Smooth muscle cell (in vitro differentiated cells): ENCODE results near the gene SKI. TPM values are rescaled to one million over a fixed set of nuclear protein-coding genes. Genes with fewer than 3 reads are reported as not detected.

Experiments
- DNase-seq: peaks from one replicate; lab custom pipeline; 2025; ENCODE audit not compliant: unreplicated experiment; lab: John Stamatoyannopoulos, UW
- H2AFZ ChIP-seq: fragments of 200-600 bp; sonication (generic); 2 replicates; pipeline ENCODE4 v1.6.0; 2016; ENCODE audit warnings: antibody characterized with exemption, low read depth, mild to moderate bottlenecking
- H3F3A ChIP-seq: fragments of 200-600 bp; sonication (generic); 2 replicates; pipeline ENCODE4 v1.6.0; 2017; ENCODE audit warnings: antibody characterized with exemption, low read depth
- H3K27ac ChIP-seq: fragments of 200-600 bp; sonication (generic); 2 replicates; pipeline ENCODE4 v1.5.1; 2016; ENCODE audit warnings: low read depth, mild to moderate bottlenecking
- H3K27me3 ChIP-seq: fragments of 200-600 bp; sonication (generic); 2 replicates; pipeline ENCODE4 v1.6.1; 2016; ENCODE audit warnings: low read depth, mild to moderate bottlenecking
- H3K36me3 ChIP-seq: fragments of 200-600 bp; sonication (generic); 2 replicates; pipeline ENCODE4 v1.5.1; 2016; ENCODE audit warnings: low read depth
- H3K4me1 ChIP-seq: fragments of 200-600 bp; sonication (generic); 2 replicates; pipeline ENCODE4 v1.5.1; 2016; ENCODE audit warnings: low read depth
- H3K4me2 ChIP-seq: fragments of 200-600 bp; sonication (generic); 2 replicates; pipeline ENCODE4 v1.6.0; 2016; ENCODE audit warnings: mild to moderate bottlenecking
- H3K4me3 ChIP-seq: fragments of 200-600 bp; sonication (generic); 2 replicates; pipeline ENCODE4 v1.5.1; 2016; ENCODE audit warnings: mild to moderate bottlenecking
- H3K79me2 ChIP-seq: fragments of 200-600 bp; sonication (generic); 2 replicates; pipeline ENCODE4 v1.6.0; 2016; ENCODE audit warnings: low read depth, mild to moderate bottlenecking
- H3K9ac ChIP-seq: fragments of 200-600 bp; sonication (generic); 2 replicates; pipeline ENCODE4 v1.6.0; 2016; ENCODE audit warnings: low read depth
- H3K9me3 ChIP-seq: fragments of 200-600 bp; sonication (generic); replicated peaks from 2 replicates; pipeline ENCODE4 v1.5.1; 2016; ENCODE audit warnings: low read depth
- H4K20me1 ChIP-seq: fragments of 200-600 bp; sonication (generic); 2 replicates; pipeline ENCODE4 v1.6.0; 2016; ENCODE audit warnings: low read depth
- WGBS: methylation state at CpG from one replicate; pipeline ENCODE4 v1.1.7; 2016; ENCODE audit warnings: low lambda C conversion rate; 5-methylcytosine and 5-hydroxymethylcytosine counted together
- polyA plus RNA-seq: library from polyadenylated mRNA; unstranded; fragments of >200 nt; fragmentation: Nextera tagmentation; extraction: Ambion mirVana; gene quantifications from 2 replicates; pipeline ENCODE4 v1.2.1, GENCODE V29; 2016
- total RNA-seq: library from RNA; depleted of rRNA; stranded (reverse); fragments of >200 nt; gene quantifications from 2 replicates; pipeline ENCODE4 v1.2.3, GENCODE V29; 2014
- TF ChIP-seq, protein P1 (sequence below): fragments of 200-600 bp; sonication (generic); IDR thresholded peaks from 2 replicates; pipeline ENCODE4 v1.5.1; 2017; ENCODE audit warnings: borderline replicate concordance, mild to moderate bottlenecking, antibody characterized with exemption; ENCODE audit not compliant: insufficient read depth, poor library complexity, severe bottlenecking

SKI gene
- total and polyA plus RNA-seq, 2 experiments from 2014 or later = 4.2 to 19.6 TPM

DNA sequence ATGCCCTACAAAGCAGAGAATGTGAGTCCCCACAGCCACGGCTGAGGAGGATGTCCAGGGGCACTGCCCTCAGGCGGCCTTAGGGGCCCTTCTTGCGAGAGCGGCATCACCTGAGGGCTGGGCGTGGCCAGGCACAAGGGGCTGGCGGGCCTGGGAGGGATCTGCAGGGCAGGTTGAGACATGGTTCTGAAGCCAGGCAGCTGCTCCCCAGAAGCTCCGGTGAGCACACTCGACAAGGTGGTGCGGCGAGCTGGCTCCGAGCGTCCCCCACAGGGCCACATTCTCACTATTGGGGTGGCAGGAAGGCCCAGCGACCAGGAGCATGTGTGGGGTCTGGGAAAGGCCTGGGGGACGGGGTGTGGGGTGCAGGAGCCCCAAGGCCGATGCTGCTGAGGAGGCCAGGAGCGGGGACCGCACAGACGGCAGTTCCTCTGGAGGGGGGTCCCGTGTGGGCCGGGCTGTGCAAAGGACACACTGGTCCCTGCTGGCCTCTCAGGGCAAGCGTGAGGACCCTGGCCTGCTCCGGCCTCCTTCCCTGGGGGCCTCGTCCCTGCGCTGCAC lies 116.1 kb downstream of the SKI start:
- Histone ChIP-seq H3K79me2 (no peaks in the 10 kb centered on the region), H3K9ac (no peak overlapping the region), H3K4me1 (peaks cover 5% of the 10 kb centered on the region), H2AFZ (no peak overlapping the region), H3K4me2 (no peak overlapping the region), H3K27me3 (no peaks in the 10 kb centered on the region), H4K20me1 (no peaks in the 10 kb centered on the region), H3F3A (no peaks in the 10 kb centered on the region), H3K9me3 (no peaks in the 10 kb centered on the region), H3K27ac (no peak overlapping the region), H3K36me3 (no peaks in the 10 kb centered on the region), H3K4me3 (no peak overlapping the region)
- TF ChIP-seq, protein P1, sequence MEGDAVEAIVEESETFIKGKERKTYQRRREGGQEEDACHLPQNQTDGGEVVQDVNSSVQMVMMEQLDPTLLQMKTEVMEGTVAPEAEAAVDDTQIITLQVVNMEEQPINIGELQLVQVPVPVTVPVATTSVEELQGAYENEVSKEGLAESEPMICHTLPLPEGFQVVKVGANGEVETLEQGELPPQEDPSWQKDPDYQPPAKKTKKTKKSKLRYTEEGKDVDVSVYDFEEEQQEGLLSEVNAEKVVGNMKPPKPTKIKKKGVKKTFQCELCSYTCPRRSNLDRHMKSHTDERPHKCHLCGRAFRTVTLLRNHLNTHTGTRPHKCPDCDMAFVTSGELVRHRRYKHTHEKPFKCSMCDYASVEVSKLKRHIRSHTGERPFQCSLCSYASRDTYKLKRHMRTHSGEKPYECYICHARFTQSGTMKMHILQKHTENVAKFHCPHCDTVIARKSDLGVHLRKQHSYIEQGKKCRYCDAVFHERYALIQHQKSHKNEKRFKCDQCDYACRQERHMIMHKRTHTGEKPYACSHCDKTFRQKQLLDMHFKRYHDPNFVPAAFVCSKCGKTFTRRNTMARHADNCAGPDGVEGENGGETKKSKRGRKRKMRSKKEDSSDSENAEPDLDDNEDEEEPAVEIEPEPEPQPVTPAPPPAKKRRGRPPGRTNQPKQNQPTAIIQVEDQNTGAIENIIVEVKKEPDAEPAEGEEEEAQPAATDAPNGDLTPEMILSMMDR = no peak
- DNase-seq = no peak
- WGBS = 91% methylated on average over 24 of the region's 24 CpGs

DNA sequence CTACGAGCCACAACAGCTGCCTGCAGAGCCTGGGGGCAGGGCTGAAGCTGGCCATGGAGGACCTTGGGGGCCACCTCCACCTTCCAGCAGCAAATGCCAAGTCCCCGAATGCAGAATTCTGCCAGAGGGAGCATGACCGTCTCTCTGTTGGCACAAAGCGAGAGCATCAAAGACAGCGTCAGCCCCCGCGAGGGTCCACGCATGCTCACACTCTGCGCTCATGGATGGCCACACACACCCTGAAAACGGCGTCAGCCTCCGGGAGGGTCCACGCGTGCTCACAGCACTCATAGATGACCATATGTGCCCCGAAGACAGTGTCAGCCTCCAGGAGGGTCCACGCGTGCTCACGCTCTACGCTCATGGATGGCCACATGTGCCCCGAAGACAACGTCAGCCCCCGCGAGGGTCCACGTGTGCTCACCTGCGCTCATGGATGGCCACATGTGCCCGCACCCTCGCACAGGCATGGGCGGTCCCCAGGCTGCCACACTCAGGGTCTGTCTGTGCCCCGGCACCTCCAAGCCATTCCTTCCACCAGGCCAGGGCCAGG lies 116.7 kb downstream of the SKI start:
- H3K9ac ChIP-seq = no peak overlapping the region
- 96% methylated on average over 29 of the region's 29 CpGs for WGBS
- no peak overlapping the region for H3K27ac ChIP-seq
- H3K9me3 ChIP-seq = no peaks in the 10 kb centered on the region
- H4K20me1 ChIP-seq = no peaks in the 10 kb centered on the region
- no peak overlapping the region for H3K4me3 ChIP-seq
- no peak overlapping the region for H3K4me2 ChIP-seq
- DNase-seq = no peak
- H3F3A ChIP-seq = no peaks in the 10 kb centered on the region
- no peaks in the 10 kb centered on the region for H3K27me3 ChIP-seq
- TF ChIP-seq, protein P1 = no peak
- peaks cover 10% of the 10 kb centered on the region for H3K4me1 ChIP-seq
- no peak overlapping the region for H2AFZ ChIP-seq
- no peaks in the 10 kb centered on the region for H3K79me2 ChIP-seq
- no peaks in the 10 kb centered on the region for H3K36me3 ChIP-seq

DNA sequence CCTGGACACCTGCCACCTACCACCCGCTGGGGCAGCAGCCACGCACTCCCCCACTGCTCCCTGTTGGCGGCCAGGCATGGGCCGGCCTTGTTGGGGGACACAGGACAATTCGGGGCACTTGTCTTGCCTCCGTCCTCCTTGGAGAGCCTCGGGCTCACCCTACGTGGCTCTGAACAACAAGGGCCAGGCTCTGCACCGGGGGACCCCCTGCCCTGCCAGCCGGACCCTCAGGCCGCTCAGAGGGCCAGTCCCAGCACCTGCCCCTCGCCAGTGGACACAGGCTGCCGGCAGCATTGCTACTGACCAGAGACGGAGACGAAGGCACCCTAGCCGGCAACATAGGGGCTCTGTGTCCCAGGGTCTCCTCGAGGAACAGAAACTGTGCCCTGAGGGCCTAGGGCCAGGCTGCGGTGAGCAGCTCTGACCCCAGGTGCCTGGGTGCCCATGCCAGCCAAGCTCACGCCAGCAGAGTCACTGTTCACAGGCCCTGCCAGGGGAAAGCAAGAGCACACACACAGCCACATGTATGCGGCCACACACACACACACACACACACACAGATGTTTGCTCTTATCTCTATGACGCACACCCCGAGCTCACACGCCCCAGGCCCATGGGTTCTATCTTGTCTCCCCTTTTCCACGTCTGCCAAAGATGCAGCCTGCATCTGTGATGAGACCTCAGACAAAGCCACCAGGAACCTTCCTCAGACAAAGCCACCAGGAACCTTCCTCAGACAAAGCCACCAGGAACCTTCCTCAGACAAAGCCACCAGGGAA lies 117.4 kb downstream of the SKI start:
- H3K4me2 ChIP-seq = no peak overlapping the region
- no peak overlapping the region for H3K27ac ChIP-seq
- H3K4me1 ChIP-seq = peaks cover 15% of the 10 kb centered on the region
- WGBS = 93% methylated on average over 24 of the region's 24 CpGs
- H2AFZ ChIP-seq = no peak overlapping the region
- H3K79me2 ChIP-seq = no peaks in the 10 kb centered on the region
- H3K27me3 ChIP-seq = no peaks in the 10 kb centered on the region
- no peaks in the 10 kb centered on the region for H3F3A ChIP-seq
- no peak for DNase-seq
- TF ChIP-seq, protein P1 = no peak
- H3K36me3 ChIP-seq = no peaks in the 10 kb centered on the region
- no peak overlapping the region for H3K4me3 ChIP-seq
- H3K9me3 ChIP-seq = no peaks in the 10 kb centered on the region
- no peaks in the 10 kb centered on the region for H4K20me1 ChIP-seq
- no peak overlapping the region for H3K9ac ChIP-seq
